Mucosa of stomach (tissue), 1 donor: ENCODE data around the gene DTX4.

Experiments used
- H3K27me3 ChIP-seq: one replicate; pipeline ENCODE4 v1.7.0; 2013; ENCODE audit warnings: mild to moderate bottlenecking, low read length; ENCODE audit not compliant: control insufficient read depth, insufficient read depth
- H3K36me3 ChIP-seq: one replicate; pipeline ENCODE4 v1.7.0; 2013; ENCODE audit warnings: low read length; ENCODE audit not compliant: control insufficient read depth, insufficient read depth
- H3K4me1 ChIP-seq: one replicate; pipeline ENCODE4 v1.7.0; 2013; ENCODE audit warnings: mild to moderate bottlenecking, low read length; ENCODE audit not compliant: control insufficient read depth, insufficient read depth
- H3K4me3 ChIP-seq: one replicate; pipeline ENCODE4 v1.7.0; 2013; ENCODE audit warnings: low read length
- H3K9ac ChIP-seq: one replicate; pipeline ENCODE4 v1.7.0; 2013; ENCODE audit warnings: mild to moderate bottlenecking, low read length, moderate library complexity
- H3K9me3 ChIP-seq: one replicate; pipeline ENCODE4 v1.7.0; 2013; ENCODE audit warnings: mild to moderate bottlenecking, low read length, moderate library complexity; ENCODE audit not compliant: control insufficient read depth
- donor health status: Pancreatic carcinoma.

Gene DTX4

GRCh38 chr11:59145534-59145933 is 26.4 kb upstream of the DTX4 start:
- H3K9ac ChIP-seq: peak overlapping the region; percentile 54
- H3K27me3 ChIP-seq: no peaks in the 10 kb centered on the region
- no peak overlapping the region for H3K4me3 ChIP-seq
- H3K4me1 ChIP-seq: peaks cover 22% of the 10 kb centered on the region
- H3K9me3 ChIP-seq: no peaks in the 10 kb centered on the region
- no peaks in the 10 kb centered on the region for H3K36me3 ChIP-seq

- Histone ChIP-seq H3K27me3 (no peaks in the 10 kb centered on the region), H3K9me3 (no peaks in the 10 kb centered on the region), H3K9ac (no peak overlapping the region), H3K36me3 (no peaks in the 10 kb centered on the region), H3K4me1 (no peaks in the 10 kb centered on the region), H3K4me3 (no peak overlapping the region)
These were observed 20.2 kb upstream of the DTX4 start for GRCh38 chr11:59151761-59152160.

DNA sequence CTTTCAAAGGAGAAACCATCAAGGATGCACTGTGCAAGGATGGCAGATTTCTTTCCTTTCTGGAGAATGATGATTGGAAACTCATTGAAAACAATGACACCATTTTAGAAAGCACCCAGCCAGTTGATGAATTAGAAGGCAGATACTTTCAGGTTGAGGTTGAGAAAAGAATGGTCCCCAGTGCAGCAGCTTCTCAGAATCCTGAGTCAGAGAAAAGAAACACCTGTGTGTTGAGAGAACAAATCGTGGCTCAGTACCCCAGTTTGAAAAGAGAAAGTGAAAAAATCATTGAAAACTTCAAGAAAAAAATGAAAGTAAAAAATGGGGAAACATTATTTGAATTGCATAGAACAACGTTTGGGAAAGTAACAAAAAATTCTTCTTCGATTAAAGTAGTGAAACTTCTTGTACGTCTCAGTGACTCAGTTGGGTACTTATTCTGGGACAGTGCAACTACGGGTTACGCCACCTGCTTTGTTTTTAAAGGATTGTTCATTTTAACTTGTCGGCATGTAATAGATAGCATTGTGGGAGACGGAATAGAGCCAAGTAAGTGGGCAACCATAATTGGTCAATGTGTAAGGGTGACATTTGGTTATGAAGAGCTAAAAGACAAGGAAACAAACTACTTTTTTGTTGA is 19.5 kb upstream of the DTX4 start:
- Histone ChIP-seq H3K9ac (no peak overlapping the region), H3K27me3 (no peaks in the 10 kb centered on the region), H3K9me3 (no peaks in the 10 kb centered on the region), H3K36me3 (no peaks in the 10 kb centered on the region), H3K4me3 (no peak overlapping the region), H3K4me1 (no peaks in the 10 kb centered on the region)

- Histone ChIP-seq H3K4me1 (no peaks in the 10 kb centered on the region), H3K27me3 (no peaks in the 10 kb centered on the region), H3K9me3 (no peaks in the 10 kb centered on the region), H3K9ac (no peak overlapping the region), H3K4me3 (no peak overlapping the region), H3K36me3 (no peaks in the 10 kb centered on the region)
These were observed 17.3 kb upstream of the DTX4 start for GRCh38 chr11:59154610-59155009.

DNA sequence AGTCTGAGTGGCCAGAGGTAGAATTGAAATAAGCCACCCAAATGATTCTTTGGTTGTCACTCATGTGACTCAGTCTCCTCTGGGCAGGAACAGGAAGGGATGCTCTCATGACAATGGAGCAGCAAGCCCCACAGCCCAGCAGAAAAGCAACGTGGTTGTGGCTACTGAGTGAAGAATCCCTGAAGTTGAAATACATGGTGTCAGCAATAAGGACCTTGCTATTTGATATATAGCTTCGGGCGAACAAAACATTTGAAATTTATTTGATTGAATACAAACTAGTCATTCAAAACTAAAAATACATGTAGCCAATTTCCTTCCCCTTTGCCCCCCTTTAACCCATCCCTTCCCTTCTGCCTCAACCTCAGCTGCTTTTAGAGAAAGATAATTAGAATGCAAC is 14.5 kb upstream of the DTX4 start:
- Histone ChIP-seq H3K4me3 (no peak overlapping the region), H3K36me3 (no peaks in the 10 kb centered on the region), H3K4me1 (no peaks in the 10 kb centered on the region), H3K27me3 (no peaks in the 10 kb centered on the region), H3K9ac (no peak overlapping the region), H3K9me3 (no peaks in the 10 kb centered on the region)

DNA sequence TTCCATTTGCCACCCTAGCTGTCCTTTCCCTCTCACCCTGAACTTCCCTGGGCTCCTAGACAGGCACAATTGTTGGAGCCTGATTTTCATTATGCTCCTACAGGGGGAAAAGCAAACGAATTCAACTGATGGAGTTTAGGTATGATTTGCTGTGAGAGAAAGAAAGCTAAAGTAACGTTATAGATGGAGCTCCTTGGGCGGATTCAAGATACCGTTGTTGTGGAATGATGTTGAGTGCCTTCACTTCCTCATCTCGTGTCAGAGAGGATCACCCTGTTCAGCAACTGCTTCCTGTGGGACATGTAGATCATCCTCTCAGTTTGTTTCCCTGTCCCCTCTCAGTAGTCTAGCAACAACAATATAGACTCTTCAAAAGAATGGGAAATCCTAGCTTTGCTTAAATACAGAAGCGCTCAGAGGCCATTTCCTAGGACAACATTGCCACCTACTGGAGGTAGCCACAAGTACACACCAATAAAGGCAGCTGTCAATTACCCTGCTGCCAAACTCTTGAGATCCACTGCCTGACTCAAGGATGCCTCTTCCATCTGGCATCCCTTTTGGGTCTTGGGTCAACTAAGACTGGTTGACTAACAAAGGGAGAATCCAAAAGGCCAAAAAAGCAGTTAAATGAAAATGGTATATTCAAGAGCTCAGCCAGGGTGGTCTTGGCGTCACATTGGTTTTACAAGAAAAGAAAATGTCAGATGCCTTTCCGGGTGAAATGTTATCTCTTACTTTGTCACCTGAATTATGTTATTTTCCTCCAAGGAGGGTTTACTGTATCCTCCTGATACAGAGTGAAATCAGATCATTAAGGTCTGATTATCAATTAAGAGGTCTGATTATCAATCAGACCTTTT is 13.5 kb upstream of the DTX4 start:
- no peak overlapping the region for H3K9ac ChIP-seq
- no peaks in the 10 kb centered on the region for H3K36me3 ChIP-seq
- no peaks in the 10 kb centered on the region for H3K4me1 ChIP-seq
- no peak overlapping the region for H3K4me3 ChIP-seq
- H3K27me3 ChIP-seq: no peaks in the 10 kb centered on the region
- no peaks in the 10 kb centered on the region for H3K9me3 ChIP-seq

GRCh38 chr11:59164028-59164427 is 7.9 kb upstream of the DTX4 start:
- H3K9me3 ChIP-seq: no peaks in the 10 kb centered on the region
- no peaks in the 10 kb centered on the region for H3K4me1 ChIP-seq
- H3K4me3 ChIP-seq: no peak overlapping the region
- H3K27me3 ChIP-seq: no peaks in the 10 kb centered on the region
- H3K9ac ChIP-seq: no peak overlapping the region
- H3K36me3 ChIP-seq: no peaks in the 10 kb centered on the region

DNA sequence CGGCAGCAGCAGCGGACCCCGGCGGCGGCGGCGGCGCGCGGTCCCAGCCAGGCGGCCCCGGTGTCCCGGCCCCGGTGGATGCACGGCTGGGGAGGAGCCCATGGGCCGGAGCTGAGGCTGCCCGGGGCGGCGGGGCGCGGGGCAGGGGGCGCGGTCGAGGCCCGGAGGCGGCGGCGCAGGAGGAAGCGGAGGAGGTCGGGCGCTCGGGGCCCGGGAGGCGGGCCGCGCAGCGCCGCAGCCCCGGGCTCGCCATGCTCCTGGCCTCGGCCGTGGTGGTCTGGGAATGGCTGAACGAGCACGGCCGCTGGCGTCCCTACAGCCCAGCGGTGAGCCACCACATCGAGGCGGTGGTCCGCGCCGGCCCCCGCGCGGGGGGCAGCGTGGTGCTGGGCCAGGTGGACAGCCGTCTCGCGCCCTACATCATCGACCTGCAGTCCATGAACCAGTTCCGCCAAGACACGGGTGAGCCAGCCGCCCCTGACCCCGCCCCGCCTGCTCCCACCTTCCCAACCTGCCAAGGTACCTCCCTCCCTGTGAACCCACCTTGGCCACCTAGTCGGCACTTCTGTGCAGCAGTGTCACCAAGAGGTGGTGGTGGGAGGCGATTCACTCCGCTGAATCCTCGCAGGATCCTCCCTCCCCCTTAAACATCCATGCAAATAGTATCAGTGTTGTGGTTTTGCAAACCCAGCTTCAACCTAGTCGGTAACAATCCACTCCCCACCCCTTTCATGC is 580 bp downstream of the DTX4 start:
- peak overlapping the region; percentile 70 for H3K9ac ChIP-seq
- no peaks in the 10 kb centered on the region for H3K9me3 ChIP-seq
- H3K27me3 ChIP-seq: no peaks in the 10 kb centered on the region
- H3K4me3 ChIP-seq: peak overlapping the region; percentile 71
- H3K4me1 ChIP-seq: peaks cover 25% of the 10 kb centered on the region
- no peaks in the 10 kb centered on the region for H3K36me3 ChIP-seq

DNA sequence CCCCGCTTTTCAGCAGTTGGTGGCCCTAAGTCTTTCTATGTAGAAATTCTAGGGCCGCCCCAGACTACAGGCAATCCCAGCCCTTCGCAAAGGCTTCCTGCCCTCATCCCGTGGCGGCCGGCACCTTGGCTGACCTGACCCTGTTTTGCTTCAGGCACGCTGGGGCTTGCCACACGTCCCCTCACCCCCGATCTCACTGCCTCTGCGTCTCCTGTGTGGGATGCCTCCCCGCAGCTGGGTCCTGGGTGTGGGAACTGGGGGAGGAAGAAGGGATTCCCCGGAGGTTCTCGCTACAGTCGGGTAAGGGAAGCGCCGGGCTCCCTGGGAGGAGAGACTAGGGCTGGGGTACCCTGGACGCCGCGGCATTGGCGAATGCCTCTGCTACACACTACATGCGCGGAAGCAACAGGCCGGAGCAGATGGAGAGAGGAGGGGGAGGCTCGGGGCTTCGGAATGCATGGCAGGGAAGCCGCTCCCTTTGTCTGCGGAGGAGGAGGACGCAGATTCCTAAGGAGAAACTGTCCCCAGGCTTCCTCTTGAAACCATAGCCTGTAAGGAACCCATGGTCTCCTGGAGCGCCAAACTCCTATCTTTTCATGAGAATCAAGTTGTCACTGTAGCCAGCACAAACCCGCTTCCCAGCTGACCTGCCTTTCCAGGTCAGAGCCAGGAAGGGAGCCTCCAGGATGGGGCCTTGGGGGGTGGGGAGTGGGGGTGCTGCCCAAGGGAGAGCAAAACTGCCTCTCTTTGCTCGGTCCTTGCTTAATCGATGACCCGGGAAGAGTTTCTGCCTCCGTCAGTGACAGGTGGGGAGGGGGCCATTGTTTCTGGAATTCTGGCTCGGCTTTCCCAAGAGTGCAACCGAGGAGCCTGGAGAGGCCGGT is 1.4 kb downstream of the DTX4 start:
- Histone ChIP-seq H3K4me3 (peak overlapping the region; percentile 71), H3K9ac (peak overlapping the region; percentile 70), H3K9me3 (no peaks in the 10 kb centered on the region), H3K4me1 (peaks cover 25% of the 10 kb centered on the region), H3K27me3 (no peaks in the 10 kb centered on the region), H3K36me3 (no peaks in the 10 kb centered on the region)

DNA sequence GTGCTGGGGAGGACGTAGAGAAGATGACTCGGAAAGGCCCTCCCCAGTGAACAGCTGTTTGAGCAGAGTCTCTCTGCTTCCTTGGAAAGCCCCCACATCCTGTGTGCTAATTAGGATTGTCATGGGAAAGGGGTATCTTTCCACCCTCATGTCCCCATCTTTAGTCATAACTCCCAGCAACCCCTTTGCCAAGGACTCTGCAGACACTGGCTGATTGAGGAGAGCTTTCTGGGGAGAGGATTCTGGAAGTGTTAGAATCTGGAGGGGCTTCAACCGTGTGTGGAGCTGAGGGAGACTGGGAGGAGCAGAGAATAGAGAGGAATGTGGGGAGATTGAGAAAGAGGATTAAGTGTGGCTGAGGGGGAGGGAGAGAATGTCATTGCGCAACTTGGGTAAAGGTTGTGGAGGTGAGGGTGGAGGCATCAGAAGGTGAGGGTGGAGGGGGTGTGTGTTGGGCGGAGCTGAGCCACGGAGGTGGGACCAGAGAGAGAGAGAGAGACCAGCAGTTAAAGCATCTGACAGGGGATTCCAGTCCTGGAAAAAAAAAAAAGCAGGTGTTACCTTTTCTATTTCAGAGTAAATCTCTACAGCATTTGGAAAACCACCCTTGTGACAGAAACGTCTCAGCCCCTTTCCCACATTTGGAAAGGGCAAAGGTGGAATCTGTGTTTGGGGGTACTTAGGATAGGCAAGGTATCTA is 2.2 kb downstream of the DTX4 start:
- H3K9ac ChIP-seq: peak overlapping the region; percentile 70
- H3K4me1 ChIP-seq: peaks cover 25% of the 10 kb centered on the region
- no peaks in the 10 kb centered on the region for H3K9me3 ChIP-seq
- H3K27me3 ChIP-seq: no peaks in the 10 kb centered on the region
- no peaks in the 10 kb centered on the region for H3K36me3 ChIP-seq
- peak overlapping the region; percentile 16 for H3K4me3 ChIP-seq

DNA sequence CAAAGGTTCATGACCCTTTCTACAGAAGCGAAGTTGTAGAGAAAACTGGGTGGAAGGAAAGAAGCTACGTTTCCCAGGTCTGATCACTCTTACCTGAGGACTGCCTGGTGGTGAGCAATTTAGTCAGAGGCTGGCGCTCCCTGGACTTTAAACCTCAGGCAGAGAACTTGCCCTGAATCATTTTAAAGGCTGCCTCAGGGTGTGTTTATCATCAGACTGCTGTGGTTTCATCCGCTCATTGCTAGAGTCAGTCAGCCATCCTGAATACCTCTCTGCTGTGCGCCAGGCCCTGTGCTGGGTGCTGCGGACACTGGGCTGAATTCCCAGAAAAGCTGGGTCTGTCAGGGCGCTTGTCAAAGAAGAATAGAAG is 2.7 kb downstream of the DTX4 start:
- peak overlapping the region; percentile 57 for H3K9ac ChIP-seq
- H3K27me3 ChIP-seq: no peaks in the 10 kb centered on the region
- peaks cover 25% of the 10 kb centered on the region for H3K4me1 ChIP-seq
- no peak overlapping the region for H3K4me3 ChIP-seq
- H3K9me3 ChIP-seq: no peaks in the 10 kb centered on the region
- H3K36me3 ChIP-seq: no peaks in the 10 kb centered on the region
